Right lobe of liver (tissue), 4 donors: ENCODE results near the gene DIP2C.

Experiments
- CTCF ChIP-seq, 4 donors: fragments of 200-600 bp in 3 of 4; fragments of 450-650 bp in 1 of 4; IDR thresholded peaks; one replicate each; pipeline versions ENCODE4 v1.5.1 to v1.8.0; 2016 to 2022; ENCODE audit warnings: antibody characterized with exemption in 4 of 4, mild to moderate bottlenecking in 2 of 4
- POLR2A ChIP-seq: fragments of 450-650 bp; IDR thresholded peaks from one replicate; pipeline ENCODE4 v1.6.1; 2017; ENCODE audit warnings: antibody characterized with exemption, mild to moderate bottlenecking
- donor health status: DM: no; HTN: no; CAD: no.
- donor health status: DM: no; HTN: no; CAD: no.
- donor health status: DM: no; HTN: yes; CAD: no.

- no peak for TF ChIP-seq CTCF (IDR thresholded peaks at IDR 0.05)
- TF ChIP-seq POLR2A, result no peak
These were observed 384.4 kb downstream of the DIP2C start for GRCh38 chr10:305034-305433.
